GM19463 (cell line): Measurements from ENCODE around the gene PCDHGA10.
A peak's percentile ranks its signal among the peaks of the same experiment; 100 is the strongest.
"Not testable (repeated sequence)": the region's sequence is repeated elsewhere in the genome, so short reads cannot be mapped to it uniquely, and the experiment has no call there.

ENCODE experiments used
- ATAC-seq: cut with Tn5 transposase; IDR thresholded peaks from one replicate; pipeline ENCODE4 v1.9.1; 2021; ENCODE audit warnings: mild to moderate bottlenecking, moderate library complexity; ENCODE audit not compliant: unreplicated experiment

PCDHGA10 gene

DNA sequence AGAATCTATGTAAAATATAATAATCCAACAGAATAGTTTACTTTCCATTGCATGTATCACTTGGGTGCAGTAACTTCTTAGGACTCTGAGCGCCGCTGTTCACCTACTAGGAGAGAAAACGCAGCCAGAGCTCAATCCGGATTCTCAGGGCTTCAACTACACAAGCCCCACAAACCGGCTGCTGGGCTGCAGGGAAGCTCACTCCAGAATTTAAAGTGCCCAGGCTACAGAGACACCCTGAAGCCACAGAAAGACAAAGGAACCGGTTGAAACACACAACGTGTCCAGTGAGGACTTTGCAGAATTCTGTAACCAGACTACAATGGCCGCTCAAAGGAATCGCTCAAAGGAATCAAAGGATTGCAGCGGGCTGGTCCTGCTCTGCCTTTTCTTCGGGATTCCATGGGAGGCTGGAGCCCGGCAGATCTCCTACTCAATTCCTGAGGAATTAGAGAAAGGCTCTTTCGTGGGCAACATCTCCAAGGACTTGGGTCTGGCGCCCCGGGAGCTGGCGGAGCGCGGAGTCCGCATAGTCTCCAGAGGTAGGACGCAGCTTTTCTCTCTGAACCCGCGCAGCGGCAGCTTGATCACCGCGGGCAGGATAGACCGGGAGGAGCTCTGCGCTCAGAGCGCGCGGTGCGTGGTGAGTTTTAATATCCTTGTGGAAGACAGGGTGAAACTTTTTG, at the start of gene PCDHGA10:
PCDHGA10 (plus strand) TSS at position 134 of the 686 bp plus-strand sequence; CDS start at position 323, 189 bp downstream.
- ATAC-seq, result peak; percentile 71

DNA sequence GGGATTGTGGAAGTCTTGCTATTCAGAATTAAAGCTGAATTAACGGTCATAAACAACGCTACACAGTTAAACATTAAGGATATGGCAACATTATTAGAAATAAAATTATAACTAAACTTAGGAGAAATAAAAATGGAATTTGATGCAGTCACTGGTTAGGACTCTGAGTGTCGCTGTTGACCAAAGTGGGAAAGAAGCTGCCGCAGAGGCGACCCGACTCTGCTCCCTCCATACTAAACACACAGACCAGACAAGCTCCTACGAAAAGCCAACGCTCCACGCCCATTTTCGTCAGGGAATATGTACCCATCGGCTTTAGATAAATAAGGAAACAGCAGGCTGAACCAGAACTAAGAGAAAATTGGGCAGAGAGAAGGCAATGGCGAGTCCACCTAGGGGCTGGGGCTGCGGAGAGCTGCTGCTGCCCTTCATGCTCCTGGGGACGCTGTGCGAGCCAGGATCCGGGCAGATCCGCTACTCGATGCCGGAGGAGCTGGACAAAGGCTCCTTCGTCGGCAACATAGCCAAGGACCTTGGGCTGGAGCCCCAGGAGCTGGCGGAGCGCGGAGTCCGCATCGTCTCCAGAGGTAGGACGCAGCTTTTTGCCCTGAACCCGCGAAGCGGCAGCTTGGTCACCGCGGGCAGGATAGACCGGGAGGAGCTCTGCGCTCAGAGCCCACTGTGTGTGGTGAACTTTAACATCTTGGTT, 48.7 kb upstream of the PCDHGA10 start, which contains the start of gene PCDHGA5:
PCDHGA5 (plus strand) TSS at position 211 of the 709 bp plus-strand sequence; CDS start at position 380, 169 bp downstream.
- no peak for ATAC-seq

DNA sequence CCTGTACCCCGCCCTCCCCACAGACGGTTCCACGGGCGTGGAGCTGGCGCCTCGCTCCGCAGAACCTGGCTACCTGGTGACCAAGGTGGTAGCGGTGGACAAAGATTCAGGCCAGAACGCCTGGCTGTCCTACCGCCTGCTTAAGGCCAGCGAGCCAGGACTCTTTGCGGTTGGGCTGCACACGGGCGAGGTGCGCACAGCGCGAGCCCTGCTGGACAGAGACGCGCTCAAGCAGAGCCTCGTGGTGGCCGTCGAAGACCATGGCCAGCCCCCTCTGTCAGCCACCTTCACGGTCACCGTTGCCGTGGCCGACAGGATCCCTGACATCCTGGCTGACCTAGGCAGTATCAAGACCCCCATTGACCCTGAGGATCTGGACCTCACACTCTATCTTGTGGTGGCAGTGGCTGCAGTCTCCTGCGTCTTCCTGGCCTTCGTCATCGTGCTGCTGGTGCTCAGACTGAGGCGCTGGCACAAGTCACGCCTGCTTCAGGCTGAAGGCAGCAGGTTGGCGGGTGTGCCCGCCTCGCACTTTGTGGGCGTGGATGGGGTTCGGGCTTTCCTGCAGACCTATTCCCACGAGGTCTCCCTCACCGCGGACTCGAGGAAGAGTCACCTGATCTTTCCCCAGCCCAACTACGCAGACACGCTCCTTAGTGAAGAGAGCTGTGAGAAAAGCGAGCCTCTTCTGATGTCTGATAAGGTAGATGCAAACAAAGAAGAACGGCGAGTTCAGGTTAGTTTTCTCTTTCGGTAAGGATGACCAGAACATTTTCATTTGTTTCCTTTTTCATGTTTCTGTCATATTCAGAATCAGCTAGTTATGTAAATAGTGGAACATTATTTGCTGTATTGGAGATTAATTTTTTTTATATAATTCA, 46.5 kb upstream of the PCDHGA10 start:
- ATAC-seq, result no peak

DNA sequence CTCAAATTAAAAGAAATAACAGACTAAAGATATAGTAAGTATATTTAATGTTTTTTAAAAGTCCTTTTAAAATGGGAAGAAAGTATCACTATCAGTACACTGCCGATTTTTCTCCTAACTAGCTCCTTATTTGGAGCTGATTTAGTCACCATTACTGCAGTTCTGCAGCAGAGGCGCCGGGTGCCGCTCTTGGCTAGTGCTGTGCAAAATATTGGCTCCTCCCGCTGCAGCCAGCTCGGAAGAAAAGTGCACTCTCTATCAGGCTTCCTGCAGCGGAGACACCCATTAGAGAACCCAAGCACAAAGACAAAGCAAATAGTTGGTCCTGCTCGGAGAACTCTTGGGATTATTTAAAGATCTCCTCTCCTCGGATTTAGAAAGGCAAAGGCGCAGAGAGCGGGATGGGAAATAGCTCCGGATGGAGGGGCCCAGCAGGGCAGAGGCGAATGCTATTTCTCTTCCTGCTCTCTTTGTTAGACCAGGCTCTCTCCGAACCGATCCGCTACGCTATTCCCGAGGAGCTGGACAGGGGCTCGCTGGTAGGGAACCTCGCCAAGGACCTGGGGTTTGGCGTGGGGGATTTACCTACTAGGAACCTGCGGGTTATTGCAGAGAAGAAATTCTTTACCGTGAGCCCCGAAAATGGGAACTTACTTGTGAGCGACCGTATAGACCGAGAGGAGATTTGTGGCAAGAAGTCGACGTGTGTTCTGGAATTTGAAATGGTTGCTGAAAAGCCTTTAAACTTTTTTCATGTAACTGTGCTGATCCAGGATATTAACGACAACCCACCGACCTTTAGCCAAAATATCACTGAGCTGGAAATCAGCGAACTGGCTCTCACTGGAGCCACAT, 42.6 kb upstream of the PCDHGA10 start, which contains the start of gene PCDHGB3:
PCDHGB3 (plus strand) TSS at position 249 of the 855 bp plus-strand sequence; CDS start at position 402, 153 bp downstream.
- peak; percentile 97 for ATAC-seq

DNA sequence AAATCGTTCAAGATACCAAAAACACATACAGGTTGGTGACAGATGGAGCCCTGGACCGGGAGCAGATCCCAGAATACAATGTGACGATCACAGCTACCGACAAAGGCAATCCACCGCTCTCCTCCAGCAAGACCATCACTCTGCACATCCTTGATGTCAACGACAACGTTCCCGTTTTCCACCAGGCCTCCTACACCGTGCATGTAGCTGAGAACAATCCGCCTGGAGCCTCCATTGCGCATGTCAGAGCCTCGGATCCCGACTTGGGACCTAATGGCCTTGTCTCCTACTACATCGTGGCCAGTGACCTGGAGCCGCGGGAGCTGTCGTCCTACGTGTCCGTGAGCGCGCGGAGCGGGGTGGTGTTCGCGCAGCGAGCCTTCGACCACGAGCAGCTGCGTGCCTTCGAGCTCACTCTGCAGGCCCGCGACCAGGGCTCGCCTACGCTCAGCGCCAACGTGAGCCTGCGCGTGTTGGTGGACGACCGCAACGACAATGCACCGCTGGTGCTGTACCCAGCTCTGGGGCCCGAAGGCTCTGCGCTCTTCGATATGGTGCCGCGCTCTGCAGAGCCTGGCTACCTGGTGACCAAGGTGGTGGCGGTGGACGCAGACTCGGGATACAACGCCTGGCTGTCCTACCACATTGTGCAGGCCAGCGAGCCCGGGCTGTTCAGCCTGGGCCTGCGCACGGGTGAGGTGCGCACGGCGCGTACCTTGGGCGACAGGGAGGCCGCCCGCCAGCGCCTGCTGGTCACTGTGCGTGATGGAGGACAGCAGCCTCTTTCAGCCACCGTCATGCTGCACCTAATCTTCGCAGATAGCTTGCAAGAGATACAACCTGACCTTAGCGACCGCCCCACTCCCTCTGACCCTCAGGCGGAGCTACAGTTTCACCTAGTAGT, 41.0 kb upstream of the PCDHGA10 start:
- no peak for ATAC-seq

DNA sequence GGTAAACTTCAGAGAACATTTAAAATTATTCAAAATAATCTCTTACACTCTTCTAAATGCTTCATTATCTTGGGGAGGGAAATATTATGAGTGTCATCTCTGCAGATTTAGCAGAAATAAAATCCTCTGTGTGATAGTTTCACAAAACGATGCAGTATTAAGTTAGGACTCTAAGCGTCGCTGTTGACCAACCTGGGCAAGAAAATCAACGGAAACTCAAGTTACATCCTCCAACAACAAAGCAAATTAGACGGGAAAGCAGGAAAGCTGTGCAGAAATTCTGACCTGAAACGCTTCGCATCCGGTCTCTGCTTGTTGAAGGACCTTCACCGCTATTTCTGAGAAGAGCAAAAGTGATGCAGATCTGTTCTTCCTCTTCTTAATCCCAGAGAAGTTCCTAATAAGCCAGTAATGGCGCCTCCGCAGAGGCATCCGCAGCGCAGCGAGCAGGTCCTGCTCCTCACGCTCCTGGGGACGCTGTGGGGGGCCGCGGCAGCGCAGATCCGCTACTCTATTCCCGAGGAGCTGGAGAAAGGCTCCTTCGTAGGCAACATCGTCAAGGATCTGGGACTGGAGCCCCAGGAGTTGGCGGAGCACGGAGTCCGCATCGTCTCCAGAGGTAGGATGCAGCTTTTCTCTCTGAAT, 39.0 kb upstream of the PCDHGA10 start, which contains the start of gene PCDHGA6:
PCDHGA6 (plus strand) TSS at position 219 of the 645 bp plus-strand sequence; CDS start at position 412, 193 bp downstream.
- no peak for ATAC-seq

DNA sequence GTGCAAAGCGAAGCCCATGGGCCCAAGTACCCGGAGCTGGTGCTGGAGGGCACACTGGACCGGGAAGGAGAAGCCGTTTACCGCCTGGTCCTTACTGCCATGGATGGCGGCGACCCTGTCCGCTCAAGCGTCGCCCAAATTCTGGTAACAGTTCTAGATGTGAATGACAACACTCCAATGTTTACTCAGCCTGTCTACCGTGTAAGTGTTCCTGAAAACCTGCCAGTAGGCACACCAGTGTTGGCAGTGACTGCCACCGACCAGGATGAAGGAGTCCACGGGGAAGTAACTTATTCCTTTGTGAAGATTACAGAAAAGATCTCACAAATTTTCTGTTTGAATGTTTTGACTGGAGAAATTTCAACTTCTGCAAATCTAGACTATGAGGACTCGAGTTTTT, 38.2 kb upstream of the PCDHGA10 start:
- ATAC-seq, result no peak

DNA sequence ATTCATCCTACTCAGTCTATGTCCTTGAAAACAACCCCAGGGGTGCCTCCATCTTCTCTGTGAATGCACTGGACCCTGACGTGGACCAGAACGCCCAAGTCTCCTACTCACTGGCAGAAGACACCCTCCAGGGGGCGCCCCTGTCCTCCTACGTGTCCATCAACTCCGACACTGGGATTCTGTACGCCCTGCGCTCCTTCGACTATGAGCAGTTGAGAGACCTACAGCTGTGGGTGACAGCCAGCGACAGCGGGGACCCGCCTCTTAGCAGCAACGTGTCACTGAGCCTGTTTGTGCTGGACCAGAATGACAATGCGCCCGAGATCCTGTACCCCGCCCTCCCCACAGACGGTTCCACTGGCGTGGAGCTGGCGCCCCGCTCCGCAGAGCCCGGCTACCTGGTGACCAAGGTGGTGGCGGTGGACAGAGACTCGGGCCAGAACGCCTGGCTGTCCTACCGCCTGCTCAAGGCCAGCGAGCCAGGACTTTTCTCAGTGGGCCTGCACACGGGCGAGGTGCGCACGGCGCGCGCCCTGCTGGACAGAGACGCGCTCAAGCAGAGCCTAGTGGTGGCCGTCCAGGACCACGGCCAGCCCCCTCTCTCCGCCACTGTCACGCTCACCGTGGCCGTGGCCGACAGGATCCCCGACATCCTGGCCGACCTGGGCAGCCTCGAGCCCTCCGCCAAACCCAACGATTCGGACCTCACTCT, 37.2 kb upstream of the PCDHGA10 start:
- ATAC-seq, result not testable (repeated sequence)

DNA sequence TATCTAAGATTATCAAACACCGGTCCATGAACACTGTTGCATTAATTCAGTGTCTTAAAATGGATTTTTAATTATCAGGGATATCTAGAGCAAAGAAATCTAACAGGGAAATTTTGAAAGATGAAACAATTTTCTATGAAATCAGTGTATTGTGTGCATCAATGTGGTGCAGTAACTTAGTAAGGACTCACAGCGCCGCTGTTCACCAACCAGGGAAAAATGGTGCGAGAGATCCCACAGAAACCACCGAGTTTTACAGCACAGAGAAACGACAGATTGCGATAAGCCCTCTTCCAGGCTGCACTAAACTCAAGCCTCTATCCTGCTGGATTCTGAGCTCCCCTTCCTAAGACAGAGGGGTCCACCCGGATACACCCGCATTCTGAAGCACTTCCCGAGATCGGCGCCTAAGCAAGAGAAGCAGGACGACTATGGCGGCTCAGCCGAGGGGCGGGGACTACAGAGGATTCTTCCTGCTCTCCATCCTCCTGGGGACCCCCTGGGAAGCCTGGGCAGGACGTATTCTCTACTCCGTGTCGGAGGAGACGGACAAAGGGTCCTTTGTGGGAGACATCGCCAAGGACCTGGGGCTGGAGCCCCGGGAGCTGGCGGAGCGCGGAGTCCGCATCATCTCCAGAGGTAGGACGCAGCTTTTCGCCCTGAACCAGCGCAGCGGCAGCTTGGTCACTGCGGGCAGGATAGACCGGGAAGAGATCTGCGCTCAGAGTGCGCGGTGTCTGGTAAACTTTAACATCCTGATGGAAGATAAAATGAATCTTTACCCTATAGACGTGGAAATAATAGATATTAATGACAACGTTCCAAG, 30.1 kb upstream of the PCDHGA10 start, which contains the start of gene PCDHGA7:
PCDHGA7 (plus strand) TSS at position 274 of the 826 bp plus-strand sequence; CDS start at position 432, 158 bp downstream.
- ATAC-seq, result no peak

DNA sequence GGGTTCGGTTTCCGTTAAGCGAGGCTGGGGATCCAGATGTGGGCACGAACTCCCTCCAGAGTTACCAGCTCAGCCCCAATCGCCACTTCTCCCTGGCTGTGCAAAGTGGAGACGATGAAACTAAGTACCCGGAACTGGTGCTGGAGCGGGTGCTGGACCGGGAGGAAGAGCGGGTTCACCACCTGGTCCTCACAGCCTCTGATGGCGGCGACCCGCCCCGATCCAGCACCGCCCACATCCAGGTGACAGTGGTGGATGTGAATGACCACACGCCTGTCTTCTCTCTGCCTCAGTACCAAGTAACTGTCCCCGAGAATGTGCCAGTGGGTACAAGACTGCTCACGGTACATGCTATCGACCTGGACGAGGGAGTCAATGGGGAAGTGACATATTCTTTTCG, 29.4 kb upstream of the PCDHGA10 start:
- ATAC-seq, result no peak

DNA sequence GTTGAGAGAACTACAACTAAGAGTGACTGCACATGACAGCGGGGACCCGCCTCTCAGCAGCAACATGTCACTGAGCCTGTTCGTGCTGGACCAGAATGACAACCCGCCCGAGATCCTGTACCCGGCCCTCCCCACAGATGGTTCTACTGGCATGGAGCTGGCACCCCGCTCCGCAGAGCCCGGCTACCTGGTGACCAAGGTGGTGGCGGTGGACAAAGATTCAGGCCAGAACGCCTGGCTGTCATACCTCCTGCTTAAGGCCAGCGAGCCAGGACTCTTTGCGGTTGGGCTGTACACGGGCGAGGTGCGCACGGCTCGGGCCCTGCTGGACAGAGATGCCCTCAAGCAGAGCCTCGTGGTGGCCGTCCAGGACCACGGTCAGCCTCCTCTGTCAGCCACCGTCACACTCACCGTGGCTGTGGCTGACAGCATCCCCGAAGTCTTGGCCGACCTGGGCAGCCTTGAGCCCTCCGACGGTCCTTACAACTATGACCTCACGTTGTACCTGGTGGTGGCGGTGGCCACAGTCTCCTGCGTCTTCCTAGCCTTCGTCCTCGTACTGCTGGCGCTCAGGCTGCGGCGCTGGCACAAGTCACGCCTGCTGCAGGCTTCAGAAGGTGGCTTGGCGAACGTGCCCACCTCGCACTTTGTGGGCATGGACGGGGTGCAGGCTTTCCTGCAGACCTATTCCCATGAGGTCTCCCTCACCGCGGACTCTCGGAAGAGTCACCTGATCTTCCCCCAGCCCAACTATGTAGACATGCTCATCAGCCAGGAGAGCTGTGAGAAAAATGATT, 28.1 kb upstream of the PCDHGA10 start:
- no peak for ATAC-seq

DNA sequence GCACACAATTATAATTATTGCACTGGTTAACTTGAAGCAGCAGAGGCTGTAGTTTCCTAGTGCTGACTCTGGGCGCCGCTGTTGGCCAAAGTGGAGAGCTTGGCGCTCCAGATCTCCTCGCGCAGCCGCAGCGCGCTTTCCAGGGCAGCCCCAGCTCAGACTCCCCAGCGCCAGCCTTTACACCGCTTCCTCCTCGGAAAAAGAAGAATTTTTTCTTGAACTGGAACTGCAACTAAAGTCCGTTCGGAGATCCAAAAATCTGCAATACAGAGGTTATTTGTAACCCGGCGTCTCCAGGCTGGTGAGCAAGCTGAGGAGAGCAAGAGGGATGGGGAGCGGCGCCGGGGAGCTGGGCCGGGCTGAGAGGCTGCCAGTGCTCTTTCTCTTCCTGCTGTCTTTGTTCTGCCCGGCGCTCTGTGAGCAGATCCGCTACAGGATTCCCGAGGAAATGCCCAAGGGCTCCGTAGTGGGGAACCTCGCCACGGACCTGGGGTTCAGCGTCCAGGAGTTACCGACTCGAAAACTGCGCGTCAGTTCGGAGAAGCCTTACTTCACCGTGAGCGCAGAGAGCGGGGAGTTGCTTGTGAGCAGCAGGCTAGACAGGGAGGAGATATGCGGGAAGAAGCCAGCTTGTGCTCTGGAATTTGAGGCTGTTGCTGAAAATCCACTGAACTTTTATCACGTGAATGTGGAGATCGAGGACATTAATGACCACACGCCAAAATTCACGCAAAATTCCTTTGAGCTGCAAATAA, 25.1 kb upstream of the PCDHGA10 start, which contains the start of gene PCDHGB4:
PCDHGB4 (plus strand) TSS at position 142 of the 755 bp plus-strand sequence; CDS start at position 329, 187 bp downstream.
- peak; percentile 56 for ATAC-seq

DNA sequence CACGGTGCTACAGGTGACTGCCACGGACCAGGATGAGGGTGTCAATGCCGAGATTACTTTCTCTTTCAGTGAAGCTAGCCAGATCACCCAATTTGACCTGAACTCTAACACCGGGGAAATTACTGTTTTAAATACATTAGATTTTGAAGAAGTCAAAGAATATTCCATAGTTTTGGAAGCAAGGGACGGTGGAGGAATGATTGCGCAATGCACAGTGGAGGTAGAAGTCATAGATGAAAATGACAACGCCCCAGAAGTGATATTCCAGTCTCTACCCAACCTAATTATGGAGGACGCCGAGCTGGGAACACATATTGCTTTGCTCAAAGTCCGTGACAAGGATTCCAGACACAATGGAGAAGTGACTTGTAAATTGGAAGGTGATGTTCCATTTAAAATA, 24.1 kb upstream of the PCDHGA10 start:
- no peak for ATAC-seq

DNA sequence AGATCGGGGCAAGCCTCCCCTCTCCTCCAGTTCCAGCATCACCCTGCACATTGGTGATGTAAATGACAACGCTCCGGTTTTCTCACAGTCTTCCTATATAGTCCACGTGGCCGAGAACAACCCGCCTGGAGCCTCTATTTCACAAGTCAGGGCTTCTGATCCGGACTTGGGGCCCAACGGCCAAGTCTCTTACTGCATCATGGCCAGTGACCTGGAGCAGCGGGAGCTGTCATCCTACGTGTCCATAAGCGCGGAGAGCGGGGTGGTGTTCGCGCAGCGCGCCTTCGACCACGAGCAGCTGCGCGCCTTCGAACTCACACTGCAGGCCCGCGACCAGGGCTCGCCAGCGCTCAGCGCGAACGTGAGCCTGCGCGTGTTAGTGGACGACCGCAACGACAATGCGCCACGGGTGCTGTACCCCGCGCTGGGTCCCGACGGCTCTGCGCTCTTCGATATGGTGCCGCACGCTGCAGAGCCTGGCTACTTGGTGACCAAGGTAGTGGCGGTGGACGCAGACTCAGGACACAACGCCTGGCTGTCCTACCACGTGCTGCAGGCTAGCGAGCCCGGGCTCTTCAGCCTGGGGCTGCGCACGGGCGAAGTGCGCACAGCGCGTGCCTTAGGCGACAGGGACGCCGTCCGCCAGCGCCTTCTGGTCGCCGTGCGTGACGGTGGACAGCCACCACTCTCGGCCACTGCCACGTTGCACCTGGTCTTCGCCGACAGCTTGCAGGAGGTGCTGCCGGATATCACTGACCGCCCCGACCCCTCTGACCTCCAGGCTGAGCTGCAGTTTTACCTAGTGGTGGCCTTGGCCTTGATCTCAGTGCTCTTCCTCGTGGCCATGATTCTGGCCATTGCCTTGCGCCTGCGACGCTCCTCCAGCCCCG, 23.4 kb upstream of the PCDHGA10 start:
- ATAC-seq, result no peak
